ENCODE results near the gene SRGAP1. TPM values are rescaled to one million over a fixed set of nuclear protein-coding genes. Genes with fewer than 3 reads are reported as not detected.

SRGAP1 gene
- total and polyA plus RNA-seq, 8 donors = 0.70 to 37.9 (median 9.8) TPM

DNA sequence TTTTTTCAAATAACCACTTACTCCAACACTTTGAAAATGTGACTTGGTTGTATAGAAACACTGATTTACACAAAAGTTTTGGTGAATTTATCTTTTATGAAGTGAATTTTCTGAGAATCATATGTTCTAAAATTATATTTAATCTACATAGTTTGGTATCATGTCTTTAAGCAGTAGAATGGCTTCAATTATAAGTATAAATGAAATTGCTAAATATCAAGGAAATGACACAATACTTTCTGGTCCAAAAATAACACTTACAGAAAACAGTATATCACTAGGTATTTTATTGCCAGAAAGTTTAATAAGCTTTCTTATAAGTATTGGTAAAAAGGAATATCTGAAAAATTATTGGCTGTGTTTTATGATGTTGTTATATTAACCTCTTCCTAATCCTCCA lies 90.9 kb downstream of the SRGAP1 start:
- no peak for DNase-seq
- no peaks in the 10 kb centered on the region for H3K36me3 ChIP-seq
- no peaks in the 10 kb centered on the region for H3K9me3 ChIP-seq
- H3K27me3 ChIP-seq = no peaks in the 10 kb centered on the region
- H3K4me3 ChIP-seq = no peak overlapping the region
- H3K4me1 ChIP-seq = peaks cover 0 to 3% (median 0%) of the 10 kb centered on the region in 4 donors
- intact Hi-C loops (cut with DNase I; ENCODE audit: low total_unique reads) = no loop called here
- TF ChIP-seq, protein P1, sequence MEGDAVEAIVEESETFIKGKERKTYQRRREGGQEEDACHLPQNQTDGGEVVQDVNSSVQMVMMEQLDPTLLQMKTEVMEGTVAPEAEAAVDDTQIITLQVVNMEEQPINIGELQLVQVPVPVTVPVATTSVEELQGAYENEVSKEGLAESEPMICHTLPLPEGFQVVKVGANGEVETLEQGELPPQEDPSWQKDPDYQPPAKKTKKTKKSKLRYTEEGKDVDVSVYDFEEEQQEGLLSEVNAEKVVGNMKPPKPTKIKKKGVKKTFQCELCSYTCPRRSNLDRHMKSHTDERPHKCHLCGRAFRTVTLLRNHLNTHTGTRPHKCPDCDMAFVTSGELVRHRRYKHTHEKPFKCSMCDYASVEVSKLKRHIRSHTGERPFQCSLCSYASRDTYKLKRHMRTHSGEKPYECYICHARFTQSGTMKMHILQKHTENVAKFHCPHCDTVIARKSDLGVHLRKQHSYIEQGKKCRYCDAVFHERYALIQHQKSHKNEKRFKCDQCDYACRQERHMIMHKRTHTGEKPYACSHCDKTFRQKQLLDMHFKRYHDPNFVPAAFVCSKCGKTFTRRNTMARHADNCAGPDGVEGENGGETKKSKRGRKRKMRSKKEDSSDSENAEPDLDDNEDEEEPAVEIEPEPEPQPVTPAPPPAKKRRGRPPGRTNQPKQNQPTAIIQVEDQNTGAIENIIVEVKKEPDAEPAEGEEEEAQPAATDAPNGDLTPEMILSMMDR (IDR thresholded peaks at IDR 0.05) = no peak
- TF ChIP-seq EP300 (IDR thresholded peaks at IDR 0.05) (no peak), POLR2AphosphoS5 (IDR thresholded peaks at IDR 0.05) (no peak), POLR2A (IDR thresholded peaks at IDR 0.05) (no peak)
- H3K27ac ChIP-seq = no peak overlapping the region

DNA sequence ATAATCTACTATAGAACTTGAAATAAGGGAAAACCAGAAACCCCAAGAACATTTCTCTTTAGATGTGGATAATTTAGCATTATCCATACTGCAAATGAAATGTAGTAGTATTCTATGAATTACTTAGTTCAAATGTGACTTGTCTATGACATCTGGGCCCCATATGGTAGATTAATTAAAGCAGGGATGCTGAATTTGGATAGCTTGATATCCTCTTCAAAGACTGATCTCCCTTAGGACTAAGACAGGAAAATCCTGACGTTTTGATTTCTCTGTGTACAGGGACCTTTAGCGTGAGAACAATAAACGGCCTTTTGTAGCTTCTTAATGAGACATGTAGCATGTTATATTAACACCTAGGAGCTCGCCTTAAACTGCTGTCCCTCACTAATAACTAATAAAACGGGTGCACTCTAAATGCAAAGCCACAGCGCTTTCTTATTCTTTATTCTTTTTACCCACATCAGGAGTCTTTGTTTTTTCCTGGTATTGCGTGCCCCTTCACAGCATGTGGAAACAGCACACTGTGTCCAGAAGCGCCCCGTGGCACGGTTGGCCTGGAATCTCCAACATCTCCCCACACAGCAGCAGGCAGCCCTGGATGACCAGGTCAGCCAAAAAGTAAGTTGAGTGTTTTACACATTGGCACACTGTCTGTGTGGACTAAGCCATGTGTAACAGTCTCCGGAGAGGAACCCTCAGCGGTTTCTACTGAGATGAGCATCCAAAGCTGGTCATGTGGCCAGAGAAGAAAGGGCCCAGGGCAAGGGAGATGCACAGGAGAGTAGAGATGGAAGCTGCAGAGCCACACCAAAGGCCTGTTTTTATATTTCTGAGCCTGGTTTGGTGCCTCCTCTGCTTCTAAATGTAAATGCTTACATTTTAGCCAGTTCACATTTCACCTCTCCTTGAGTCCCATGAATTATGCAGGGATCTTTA lies 93.1 kb downstream of the SRGAP1 start:
- Histone ChIP-seq H3K4me1 (peaks cover 0 to 10% (median 0%) of the 10 kb centered on the region in 4 donors), H3K4me3 (no peak overlapping the region), H3K27me3 (no peaks in the 10 kb centered on the region), H3K9me3 (no peaks in the 10 kb centered on the region), H3K36me3 (no peaks in the 10 kb centered on the region), H3K27ac (no peak overlapping the region)
- intact Hi-C loops (cut with DNase I; ENCODE audit: low total_unique reads) = no loop called here
- TF ChIP-seq POLR2A (IDR thresholded peaks at IDR 0.05) (no peak), POLR2AphosphoS5 (IDR thresholded peaks at IDR 0.05) (no peak), EP300 (IDR thresholded peaks at IDR 0.05) (no peak)
- TF ChIP-seq, protein P1 (IDR thresholded peaks at IDR 0.05) = no peak
- no peak for DNase-seq
- 81 to 90% (median 87%) methylated on average over 12 of the region's 12 CpGs for WGBS, 5 donors

DNA sequence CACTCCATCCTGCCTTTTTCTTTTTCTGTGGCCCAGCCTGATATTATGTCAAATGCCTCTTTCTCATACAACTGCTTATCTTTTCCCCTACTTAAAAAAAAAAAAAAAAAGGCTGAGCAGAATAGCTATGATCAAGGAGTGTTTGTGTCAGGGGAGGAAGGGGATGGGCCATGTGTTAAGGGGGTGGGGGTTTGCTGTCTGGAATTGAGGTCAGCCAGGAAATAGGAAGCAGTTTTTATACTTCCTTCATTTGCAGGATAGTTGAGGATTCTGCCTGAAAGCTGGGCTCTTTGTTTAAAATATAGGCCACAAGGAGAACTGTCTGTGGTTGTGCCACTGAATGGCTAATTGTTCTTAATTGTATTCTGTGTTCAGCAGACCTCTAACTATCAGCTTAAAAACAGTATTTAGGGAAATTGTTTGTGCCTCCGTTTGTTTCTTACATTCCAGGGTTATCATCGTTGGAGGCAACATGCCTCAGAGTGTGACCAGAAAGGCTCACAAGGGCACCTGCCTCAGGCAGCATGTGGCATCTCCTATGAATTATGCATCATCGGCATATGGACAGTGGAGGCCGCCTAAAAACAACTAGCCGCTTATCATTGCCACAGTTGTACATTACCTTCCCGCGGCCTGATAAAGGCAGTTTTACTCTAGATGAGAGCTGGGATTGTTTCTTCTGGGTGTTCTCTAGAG lies 96.0 kb downstream of the SRGAP1 start:
- 63 to 73% (median 67%) methylated on average over 7 of the region's 7 CpGs for WGBS, 5 donors
- Histone ChIP-seq H3K4me3 (no peak overlapping the region), H3K27me3 (no peaks in the 10 kb centered on the region), H3K4me1 (peaks cover 0 to 10% (median 0%) of the 10 kb centered on the region in 4 donors), H3K36me3 (no peaks in the 10 kb centered on the region), H3K27ac (peak overlapping the region in 1 of 5 donors; percentile 15), H3K9me3 (no peaks in the 10 kb centered on the region)
- intact Hi-C loops (cut with DNase I; ENCODE audit: low total_unique reads) = no loop called here
- TF ChIP-seq POLR2A (IDR thresholded peaks at IDR 0.05) (no peak), EP300 (IDR thresholded peaks at IDR 0.05) (no peak), POLR2AphosphoS5 (IDR thresholded peaks at IDR 0.05) (no peak)
- TF ChIP-seq, protein P1 (IDR thresholded peaks at IDR 0.05) = no peak
- peak in 1 of 2 donors; percentile 34 for DNase-seq

DNA sequence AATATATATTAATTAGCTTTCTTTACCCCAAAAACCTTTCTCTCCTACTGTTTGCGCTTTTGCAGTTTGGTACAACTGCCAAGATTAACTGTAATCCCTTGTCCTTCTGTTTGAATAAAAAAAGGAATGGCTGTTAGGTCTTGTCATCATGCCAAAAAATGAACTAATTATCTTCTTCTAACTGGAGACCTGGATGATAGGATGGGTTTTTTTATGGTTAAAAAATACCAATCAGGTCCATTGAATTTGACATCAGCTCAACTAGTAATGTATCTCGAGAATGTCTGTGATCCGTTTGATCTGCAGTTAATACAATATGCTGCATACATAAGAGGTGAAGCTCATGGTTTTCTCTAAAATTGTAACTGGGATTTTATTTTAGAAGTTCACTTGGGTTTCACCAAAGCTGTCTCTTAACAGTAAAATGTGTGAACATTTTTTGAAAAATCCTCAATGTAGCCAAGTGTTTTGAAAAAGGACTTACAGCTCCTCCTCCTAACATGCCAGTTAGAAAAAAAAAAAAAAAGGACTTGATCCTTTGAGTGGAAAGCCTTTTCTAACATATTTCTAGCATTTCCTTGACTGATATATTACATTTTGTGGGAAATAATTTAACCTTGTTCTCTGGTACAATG lies 96.8 kb downstream of the SRGAP1 start:
- H3K9me3 ChIP-seq = no peaks in the 10 kb centered on the region
- DNase-seq = no peak
- H3K27me3 ChIP-seq = no peaks in the 10 kb centered on the region
- TF ChIP-seq, protein P1 (IDR thresholded peaks at IDR 0.05) = no peak
- TF ChIP-seq EP300 (IDR thresholded peaks at IDR 0.05) = no peak
- no peak for TF ChIP-seq POLR2AphosphoS5 (IDR thresholded peaks at IDR 0.05)
- TF ChIP-seq POLR2A (IDR thresholded peaks at IDR 0.05) = no peak
- H3K4me3 ChIP-seq = no peak overlapping the region
- peaks cover 0 to 10% (median 0%) of the 10 kb centered on the region in 4 donors for H3K4me1 ChIP-seq
- H3K36me3 ChIP-seq = no peaks in the 10 kb centered on the region
- intact Hi-C loops (cut with DNase I; ENCODE audit: low total_unique reads) = no loop called here
- WGBS, 5 donors = 84 to 88% (median 87%) methylated on average over 3 of the region's 3 CpGs
- no peak overlapping the region for H3K27ac ChIP-seq

Data from stomach (tissue), 9 donors.